NCI-H345 treated with DMSO at 0.1 percent for 48 hours (cell line): ENCODE results near the gene PLCH2.

Source experiments
- DNase-seq: peaks from one replicate; lab custom pipeline; 2025; ENCODE audit not compliant: unreplicated experiment; lab: John Stamatoyannopoulos, UW

PLCH2 gene, protein sequence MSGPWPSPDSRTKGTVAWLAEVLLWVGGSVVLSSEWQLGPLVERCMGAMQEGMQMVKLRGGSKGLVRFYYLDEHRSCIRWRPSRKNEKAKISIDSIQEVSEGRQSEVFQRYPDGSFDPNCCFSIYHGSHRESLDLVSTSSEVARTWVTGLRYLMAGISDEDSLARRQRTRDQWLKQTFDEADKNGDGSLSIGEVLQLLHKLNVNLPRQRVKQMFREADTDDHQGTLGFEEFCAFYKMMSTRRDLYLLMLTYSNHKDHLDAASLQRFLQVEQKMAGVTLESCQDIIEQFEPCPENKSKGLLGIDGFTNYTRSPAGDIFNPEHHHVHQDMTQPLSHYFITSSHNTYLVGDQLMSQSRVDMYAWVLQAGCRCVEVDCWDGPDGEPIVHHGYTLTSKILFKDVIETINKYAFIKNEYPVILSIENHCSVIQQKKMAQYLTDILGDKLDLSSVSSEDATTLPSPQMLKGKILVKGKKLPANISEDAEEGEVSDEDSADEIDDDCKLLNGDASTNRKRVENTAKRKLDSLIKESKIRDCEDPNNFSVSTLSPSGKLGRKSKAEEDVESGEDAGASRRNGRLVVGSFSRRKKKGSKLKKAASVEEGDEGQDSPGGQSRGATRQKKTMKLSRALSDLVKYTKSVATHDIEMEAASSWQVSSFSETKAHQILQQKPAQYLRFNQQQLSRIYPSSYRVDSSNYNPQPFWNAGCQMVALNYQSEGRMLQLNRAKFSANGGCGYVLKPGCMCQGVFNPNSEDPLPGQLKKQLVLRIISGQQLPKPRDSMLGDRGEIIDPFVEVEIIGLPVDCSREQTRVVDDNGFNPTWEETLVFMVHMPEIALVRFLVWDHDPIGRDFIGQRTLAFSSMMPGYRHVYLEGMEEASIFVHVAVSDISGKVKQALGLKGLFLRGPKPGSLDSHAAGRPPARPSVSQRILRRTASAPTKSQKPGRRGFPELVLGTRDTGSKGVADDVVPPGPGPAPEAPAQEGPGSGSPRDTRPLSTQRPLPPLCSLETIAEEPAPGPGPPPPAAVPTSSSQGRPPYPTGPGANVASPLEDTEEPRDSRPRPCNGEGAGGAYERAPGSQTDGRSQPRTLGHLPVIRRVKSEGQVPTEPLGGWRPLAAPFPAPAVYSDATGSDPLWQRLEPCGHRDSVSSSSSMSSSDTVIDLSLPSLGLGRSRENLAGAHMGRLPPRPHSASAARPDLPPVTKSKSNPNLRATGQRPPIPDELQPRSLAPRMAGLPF (N-terminal part only)

DNA sequence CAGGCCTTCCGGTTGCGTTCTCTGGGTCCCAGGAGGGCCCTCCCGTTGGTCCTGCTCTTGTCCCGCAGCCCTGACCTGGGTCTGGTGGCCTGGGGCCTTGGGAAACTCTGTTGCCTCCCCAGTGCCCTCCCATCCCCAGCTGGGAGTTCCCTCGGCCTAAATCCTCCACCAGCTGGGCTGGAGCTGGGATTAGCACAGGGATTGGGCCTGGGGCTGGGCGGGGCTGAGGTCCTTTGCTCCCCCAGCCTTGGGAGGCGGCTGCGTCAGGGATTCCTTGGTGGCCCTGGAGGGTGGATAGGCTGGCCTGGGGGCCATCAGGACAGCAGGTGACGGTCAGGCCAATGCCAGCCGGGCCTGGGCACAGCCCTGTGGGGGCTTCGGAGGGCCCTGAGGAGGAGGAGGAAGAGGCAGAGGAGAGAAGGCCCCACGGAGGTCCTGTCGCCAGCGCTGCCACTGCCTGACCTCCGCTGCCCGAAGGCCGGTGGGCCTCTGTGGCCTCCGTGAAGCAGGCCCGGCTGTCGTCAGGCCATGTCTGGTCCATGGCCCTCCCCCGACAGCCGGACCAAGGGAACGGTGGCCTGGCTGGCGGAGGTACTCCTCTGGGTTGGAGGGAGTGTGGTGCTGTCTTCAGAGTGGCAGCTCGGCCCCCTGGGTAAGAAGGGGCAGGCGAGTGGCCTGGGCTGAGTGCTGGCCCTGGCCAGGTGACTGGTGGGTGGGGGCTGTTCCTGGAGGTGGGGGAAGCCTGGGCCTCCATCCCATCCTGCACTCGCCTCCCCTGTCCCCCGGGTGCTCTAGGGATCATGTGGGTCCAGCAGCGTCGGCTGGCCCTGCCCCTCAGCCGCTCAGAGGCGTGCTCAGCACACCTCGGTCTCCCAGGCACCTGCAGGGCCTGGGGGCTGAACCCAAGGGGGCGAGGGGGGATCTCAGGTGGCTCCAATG is at the start of gene PLCH2:
Gene PLCH2 (plus strand): TSS at position 229 of the 939 bp plus-strand sequence. CDS start 300 bp downstream, at position 529.
- no peak for DNase-seq

DNA sequence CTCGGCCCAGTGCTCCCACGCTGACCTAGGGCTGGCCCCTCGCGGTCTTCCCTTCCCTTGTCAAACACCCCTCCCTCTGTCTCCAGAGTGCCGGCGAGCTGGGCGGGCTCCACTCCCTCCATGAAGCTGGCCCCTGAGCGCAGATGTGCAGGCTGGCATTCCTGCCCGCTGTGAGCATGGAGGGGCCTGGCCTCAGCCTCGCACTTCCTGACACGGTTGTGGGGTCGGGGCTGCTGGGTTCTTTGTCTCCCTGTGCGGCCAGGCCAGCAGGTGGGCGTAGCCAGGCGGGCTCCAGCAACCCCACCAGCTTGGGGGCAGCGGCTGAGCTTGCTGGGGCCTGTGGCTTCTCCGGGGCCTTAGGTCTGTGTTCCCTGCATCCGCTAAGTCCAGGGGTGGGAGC is 49.5 kb upstream of the PLCH2 start:
- DNase-seq = no peak

DNA sequence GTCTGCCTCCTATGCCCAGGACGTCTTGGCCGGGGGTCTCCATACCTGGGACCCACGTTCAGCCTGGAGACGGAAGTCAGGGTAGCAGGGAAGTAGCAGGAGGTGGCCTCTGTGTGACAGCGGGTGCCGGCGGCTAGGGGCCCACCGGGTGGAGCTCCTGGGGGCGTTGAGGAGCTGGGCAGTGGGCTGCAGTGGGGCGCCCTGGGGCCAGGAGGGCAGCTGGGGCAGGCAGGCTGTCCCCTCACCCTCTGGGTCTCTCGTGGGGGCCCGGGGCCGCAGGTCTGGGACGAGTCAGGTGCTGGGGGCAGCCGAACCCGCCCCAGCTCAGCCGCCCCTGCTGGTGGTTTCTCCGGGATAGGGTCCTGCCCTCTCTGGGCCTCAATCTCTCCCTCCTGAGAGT is 49.0 kb upstream of the PLCH2 start:
- no peak for DNase-seq

GRCh38 chr1:2427976-2428375 is 48.1 kb upstream of the PLCH2 start:
- no peak for DNase-seq

GRCh38 chr1:2428490-2428889 is 47.6 kb upstream of the PLCH2 start:
- no peak for DNase-seq

GRCh38 chr1:2429780-2430591 is 46.1 kb upstream of the PLCH2 start:
- DNase-seq = no peak

- no peak for DNase-seq
Observed at GRCh38 chr1:2430592-2430973, 45.5 kb upstream of the PLCH2 start.

DNA sequence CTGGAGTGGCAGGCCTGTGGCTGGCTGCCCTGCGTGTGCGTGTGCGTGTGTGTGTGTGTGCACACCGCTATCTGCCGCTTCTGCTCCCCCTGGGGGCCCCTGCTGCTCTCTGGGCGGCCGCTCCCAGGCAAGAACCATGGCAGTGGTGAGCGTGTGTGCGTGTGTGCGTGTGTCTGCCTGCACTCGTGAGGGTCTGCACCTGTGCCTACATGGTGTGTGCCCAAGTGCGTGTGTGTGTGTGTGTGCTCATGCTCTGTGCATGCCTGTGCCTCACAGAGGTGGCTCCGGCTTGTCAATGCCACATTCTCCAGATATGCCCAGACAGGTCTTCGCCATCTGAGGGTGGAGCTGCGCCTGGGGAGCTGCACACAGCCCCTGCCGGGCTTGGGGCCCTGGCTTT is 45.0 kb upstream of the PLCH2 start:
- no peak for DNase-seq

DNA sequence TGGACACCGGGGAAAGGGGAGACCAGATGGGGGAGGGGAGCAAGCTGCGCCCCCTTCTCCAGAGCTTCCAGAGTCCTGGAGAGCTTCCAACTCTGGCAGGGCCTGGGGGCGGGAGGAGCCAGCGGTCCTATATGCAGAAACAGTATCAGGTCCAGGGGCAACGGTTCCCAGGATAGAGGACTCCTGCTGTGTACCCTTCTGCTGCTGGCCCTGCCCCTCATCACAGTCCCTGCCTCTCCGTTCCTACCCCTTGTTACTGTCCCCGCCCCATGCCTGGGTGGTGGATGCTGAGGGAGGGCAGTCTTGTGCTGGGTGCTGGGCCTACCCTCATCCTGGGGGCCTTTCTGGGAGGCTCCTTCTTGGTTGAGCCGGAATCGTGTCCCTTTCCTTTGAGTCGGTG is 44.6 kb upstream of the PLCH2 start:
- no peak for DNase-seq

- no peak for DNase-seq
Observed at GRCh38 chr1:2432441-2432844, 43.6 kb upstream of the PLCH2 start.

GRCh38 chr1:2433196-2433595 is 42.9 kb upstream of the PLCH2 start:
- no peak for DNase-seq

GRCh38 chr1:2433936-2434655 is 42.0 kb upstream of the PLCH2 start:
- no peak for DNase-seq

GRCh38 chr1:2435091-2435490 is 41.0 kb upstream of the PLCH2 start:
- no peak for DNase-seq

DNA sequence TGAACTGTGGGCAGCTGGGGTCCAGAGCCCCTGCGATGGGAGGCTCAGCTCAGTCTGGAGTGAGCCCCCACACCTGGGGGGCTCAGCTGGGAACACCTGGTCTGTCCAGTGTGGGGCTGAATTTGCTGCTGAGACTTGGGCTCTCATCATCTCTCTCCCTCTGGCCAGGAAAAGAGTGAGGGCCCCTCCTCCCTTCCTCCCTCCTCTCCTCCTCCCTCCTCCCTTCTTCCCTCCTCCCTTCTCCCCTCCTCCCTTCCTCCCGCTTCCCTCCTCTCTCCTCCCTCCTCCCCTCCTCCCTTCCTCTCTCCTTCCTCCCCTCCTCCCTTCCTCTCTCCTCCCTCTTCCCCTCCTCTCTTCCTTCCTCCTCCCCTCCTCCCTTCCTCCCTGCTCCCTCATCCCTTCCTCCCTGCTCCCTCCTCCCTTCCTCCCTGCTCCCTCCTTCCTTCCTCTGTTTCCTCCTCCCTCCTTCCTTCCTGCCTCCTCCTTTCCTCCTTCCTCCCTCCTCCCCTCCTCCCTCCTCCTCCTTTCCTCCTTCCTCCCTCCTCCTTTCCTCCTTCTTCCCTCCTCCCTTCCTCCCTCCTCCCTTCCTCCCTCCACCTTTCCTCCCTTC is 40.2 kb upstream of the PLCH2 start:
- DNase-seq = no peak

DNA sequence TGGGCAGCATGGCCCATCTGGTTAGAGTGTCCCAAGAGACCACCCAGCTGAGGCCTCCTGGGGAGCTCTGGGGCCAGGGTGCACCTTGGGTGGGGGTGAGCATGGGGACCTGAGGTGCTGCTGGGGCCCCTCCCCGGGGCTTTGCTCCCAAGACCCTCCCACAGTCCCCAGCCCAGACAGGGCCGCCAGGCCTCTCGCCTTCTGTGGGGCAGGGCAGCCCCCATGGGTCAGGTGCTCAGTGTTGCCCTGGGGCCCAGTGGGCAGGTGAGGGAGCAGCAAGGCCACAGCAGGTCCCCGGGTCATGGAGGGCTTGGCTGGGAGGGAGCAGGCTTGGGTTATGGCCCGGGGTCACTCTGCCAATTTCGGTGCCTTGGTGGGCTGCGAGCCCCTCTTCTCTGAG is 39.2 kb upstream of the PLCH2 start:
- no peak for DNase-seq

GRCh38 chr1:2437617-2438016 is 38.5 kb upstream of the PLCH2 start:
- DNase-seq = no peak

DNA sequence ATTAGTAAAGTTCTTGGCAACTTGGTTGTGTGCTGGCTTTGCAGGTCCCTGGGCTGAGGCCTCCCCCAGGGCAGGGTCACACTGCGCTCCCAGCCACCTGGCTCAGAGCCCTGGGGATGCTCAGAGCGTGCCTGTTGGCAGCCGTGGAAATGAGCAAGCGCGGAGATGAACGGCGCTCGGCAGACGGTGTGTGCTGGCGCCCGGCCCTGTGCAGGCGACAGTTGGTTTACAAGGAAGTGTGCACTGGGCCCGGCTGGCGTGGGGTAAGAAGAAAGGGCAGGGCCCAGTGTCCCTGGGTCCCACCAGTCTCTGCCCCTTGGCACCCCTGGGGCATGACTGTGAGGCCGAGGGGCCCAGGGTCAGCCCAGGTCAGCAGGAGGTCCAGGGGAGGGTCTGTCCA is 38.1 kb upstream of the PLCH2 start:
- DNase-seq = no peak

DNA sequence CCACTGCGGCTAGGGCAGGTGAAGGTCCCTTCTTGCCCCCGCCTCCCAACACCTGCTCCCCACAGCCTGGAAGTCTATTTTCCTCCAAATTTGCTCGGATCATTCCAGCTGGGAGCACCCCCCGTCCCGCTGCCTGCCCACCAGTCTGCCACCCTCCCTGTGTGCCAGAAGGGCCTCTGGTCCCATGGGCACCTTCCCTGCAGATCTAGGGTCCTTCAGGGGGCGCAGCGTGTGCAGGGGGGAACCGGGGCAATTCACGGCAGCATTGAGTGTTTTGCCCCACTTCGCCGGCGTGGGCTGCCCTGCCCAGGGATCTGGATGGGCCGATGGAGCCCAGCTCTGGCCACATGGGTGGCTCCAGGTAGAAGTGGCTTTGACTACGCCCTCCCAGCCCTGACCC is 37.4 kb upstream of the PLCH2 start:
- no peak for DNase-seq
